Measurements from ENCODE around the gene RPF1.
"Not testable (repeated sequence)": the region's sequence is repeated elsewhere in the genome, so short reads cannot be mapped to it uniquely, and the experiment has no call there.

Gene RPF1

DNA sequence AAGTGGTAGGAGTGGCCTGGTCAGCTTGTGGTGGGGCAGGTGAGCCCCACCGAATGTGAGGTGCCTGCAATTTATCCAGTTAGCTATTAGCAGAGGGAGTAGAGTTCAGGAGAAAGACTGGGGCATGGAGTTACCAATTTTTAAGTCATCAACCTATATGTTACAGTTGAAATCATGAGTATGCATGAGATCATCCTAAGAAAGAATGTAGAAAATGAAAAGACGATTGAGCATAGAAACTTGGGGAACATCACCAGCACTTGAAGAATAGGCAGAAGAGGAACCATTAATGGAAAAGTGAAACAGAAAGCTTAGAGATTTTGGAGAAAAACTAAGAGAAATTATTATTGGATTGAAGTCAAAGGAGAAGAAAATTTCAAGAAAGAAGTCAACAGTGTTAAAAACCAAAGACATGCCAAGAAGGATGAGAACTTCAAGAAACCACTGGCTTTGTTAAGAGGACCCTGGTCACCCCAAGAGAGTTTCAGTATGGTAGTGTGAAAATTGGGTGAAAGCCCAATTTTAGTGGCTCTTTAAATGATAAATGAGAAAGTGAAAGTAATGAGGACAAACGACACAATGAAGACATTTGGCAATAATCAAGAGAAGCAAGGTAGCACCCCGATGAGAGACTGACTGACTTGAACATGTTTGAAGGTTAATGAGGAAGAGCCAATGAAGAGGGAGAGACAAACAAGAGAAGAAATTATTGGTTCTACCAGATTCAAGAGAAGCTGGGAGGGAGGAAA, 44.1 kb upstream of the RPF1 start:
- no peaks in the 10 kb centered on the region for H3K9me3 ChIP-seq (ENCODE audit: severe bottlenecking)
- no peak overlapping the region for H3K27ac ChIP-seq
- H3K36me3 ChIP-seq = no peaks in the 10 kb centered on the region
- TF ChIP-seq, protein P1, sequence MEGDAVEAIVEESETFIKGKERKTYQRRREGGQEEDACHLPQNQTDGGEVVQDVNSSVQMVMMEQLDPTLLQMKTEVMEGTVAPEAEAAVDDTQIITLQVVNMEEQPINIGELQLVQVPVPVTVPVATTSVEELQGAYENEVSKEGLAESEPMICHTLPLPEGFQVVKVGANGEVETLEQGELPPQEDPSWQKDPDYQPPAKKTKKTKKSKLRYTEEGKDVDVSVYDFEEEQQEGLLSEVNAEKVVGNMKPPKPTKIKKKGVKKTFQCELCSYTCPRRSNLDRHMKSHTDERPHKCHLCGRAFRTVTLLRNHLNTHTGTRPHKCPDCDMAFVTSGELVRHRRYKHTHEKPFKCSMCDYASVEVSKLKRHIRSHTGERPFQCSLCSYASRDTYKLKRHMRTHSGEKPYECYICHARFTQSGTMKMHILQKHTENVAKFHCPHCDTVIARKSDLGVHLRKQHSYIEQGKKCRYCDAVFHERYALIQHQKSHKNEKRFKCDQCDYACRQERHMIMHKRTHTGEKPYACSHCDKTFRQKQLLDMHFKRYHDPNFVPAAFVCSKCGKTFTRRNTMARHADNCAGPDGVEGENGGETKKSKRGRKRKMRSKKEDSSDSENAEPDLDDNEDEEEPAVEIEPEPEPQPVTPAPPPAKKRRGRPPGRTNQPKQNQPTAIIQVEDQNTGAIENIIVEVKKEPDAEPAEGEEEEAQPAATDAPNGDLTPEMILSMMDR (IDR thresholded peaks at IDR 0.05; ENCODE audit: low read depth, low read length) = no peak
- H3K4me3 ChIP-seq (ENCODE audit: low read depth, low read length) = no peak overlapping the region
- no peak for DNase-seq
- no peaks in the 10 kb centered on the region for H3K27me3 ChIP-seq (ENCODE audit: insufficient read depth, low read depth, severe bottlenecking)

DNA sequence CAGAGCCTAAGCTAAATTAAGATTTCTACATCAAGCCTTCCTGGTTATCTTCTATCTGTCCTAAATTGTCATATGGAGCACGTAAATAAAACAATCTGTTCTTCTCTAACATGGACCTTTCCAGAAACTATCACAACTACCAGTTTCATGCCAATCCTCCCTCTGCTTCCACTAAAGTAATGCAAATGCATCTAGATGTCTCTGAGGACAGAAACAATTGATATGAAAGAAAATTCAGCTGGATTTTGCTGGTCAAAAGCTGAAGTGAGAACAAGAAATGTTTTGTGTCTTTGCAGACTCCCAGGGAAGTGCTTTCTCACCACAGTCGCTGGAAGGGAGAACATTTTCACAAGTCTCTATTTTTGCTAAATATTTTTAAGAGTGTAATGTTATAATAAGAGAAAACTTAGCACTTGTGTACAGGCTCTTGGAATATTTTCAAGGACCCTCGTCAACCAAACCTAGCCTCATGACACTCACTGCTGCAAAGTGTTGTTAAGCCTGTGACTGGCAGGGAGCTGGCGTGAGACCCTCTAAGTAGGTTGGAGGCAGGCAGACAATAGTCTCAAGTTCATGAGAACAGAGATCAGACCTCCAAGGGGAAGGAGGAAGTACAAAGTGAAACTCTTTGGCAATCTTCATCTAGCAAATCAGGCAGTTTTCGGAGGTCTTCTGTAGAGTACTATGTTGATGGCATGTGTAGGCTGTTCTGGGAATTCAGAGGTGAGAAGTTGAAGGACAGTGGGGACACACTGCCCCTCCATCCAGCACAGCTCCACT, 42.0 kb upstream of the RPF1 start:
- TF ChIP-seq, protein P1 (IDR thresholded peaks at IDR 0.05; ENCODE audit: low read depth, low read length) = no peak
- Histone ChIP-seq H3K27me3 (ENCODE audit: insufficient read depth, low read depth, severe bottlenecking) (no peaks in the 10 kb centered on the region), H3K36me3 (no peaks in the 10 kb centered on the region), H3K27ac (no peak overlapping the region), H3K9me3 (ENCODE audit: severe bottlenecking) (no peaks in the 10 kb centered on the region), H3K4me3 (ENCODE audit: low read depth, low read length) (no peak overlapping the region)
- no peak for DNase-seq

DNA sequence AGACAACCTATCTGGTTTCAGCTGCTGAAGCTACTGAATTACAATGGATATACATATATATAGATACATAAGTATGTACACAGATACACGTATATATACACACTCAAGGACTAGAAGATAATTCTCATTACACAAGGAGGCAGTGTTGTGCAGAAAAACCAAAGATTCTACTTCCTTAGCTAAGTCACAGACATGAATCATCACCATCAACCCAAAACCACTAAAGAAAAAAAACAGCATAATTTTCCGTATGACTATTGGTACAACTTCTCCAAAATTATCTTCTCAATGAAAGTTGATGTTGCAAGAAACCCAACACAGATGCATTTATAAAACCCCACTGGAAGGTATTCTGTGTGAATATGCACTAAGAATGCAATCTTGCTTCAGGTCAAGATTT, 36.8 kb upstream of the RPF1 start:
- DNase-seq = no peak
- Histone ChIP-seq H3K9me3 (ENCODE audit: severe bottlenecking) (no peaks in the 10 kb centered on the region), H3K36me3 (no peaks in the 10 kb centered on the region), H3K27ac (no peak overlapping the region), H3K27me3 (ENCODE audit: insufficient read depth, low read depth, severe bottlenecking) (no peaks in the 10 kb centered on the region), H3K4me3 (ENCODE audit: low read depth, low read length) (no peak overlapping the region)
- TF ChIP-seq, protein P1 (IDR thresholded peaks at IDR 0.05; ENCODE audit: low read depth, low read length) = no peak

DNA sequence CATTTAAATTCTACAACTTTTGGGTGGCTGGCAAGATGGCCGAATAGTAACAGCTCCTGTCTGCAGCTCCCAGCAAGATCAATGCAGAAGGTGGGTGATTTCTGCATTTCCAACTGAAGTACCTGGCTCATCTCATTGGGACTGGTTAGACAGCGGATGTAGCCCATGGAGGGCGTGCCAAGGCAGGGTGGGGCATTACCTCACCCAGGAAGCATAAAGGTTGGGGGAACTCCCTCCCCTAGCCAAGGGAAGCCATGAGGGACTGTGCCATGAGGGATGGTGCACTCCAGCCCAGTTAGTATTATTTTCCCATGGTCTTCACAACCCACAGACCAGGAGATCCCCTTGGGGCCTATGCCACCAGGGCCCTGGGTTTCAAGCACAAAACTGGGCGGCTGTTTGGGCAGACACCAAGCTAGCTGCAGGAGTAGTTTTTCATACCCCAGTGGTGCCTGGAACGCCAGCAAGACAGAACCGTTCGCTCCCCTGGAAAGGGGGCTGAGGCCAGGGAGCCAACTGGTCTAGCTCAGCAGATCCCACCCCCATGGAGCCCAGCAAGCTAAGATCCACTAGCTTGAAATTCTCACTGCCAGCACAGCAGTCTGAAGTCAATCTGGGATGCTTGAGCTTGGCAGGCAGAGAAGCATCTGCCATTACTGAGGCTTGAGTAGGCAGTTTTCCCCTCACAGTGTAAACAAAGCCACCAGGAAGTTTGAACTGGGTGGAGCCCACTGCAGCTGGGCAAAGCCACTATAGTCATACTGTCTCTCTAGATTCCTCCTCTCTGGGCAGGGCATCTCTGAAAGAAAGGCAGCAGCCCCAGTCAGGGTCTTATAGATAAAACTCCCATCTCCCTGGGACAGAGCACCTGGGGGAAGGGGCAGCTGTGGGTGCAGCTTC, 36.1 kb upstream of the RPF1 start:
- H3K27me3 ChIP-seq (ENCODE audit: insufficient read depth, low read depth, severe bottlenecking); H3K4me3 ChIP-seq (ENCODE audit: low read depth, low read length); H3K9me3 ChIP-seq (ENCODE audit: severe bottlenecking); H3K36me3 ChIP-seq; H3K27ac ChIP-seq; DNase-seq: not testable (repeated sequence)

DNA sequence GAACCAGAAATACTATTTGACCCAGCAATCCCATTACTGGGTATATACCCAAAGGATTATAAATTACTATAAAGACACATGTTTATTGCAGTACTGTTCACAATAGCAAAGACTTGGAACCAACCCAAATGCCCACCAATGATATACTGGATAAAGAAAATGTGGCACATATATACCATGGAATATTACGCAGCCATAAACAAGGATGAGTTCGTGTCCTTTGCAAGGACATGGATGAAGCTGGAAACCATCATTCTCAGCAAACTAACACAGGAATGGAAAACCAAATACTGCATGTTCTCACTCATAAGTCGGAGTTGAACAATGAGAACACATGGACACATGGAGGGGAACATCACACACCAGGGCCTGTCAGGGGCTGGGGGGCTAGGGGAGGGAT, 30.4 kb upstream of the RPF1 start:
- not testable (repeated sequence) for H3K9me3 ChIP-seq (ENCODE audit: severe bottlenecking); H3K27ac ChIP-seq; H3K36me3 ChIP-seq; H3K27me3 ChIP-seq (ENCODE audit: insufficient read depth, low read depth, severe bottlenecking); H3K4me3 ChIP-seq (ENCODE audit: low read depth, low read length); DNase-seq

DNA sequence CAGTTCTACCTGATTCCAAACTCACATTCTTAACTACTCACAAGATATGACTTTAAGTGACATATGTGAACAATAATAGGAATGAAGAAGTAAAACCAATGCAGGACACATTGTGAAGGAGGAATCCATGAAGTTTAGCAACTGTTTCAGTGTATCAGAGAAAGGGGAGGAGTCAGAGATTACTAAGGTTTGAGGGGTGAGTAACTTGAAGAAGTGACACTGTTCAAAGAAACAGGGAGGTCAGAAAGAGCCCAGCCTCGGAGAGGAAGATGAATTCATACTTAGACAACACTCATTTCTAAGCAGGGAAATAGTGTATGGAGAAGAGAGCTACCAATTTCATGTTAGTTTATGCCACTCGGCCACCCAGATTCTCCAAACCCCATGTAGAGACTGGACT, 28.2 kb upstream of the RPF1 start:
- Histone ChIP-seq H3K27ac (no peak overlapping the region), H3K36me3 (no peaks in the 10 kb centered on the region), H3K9me3 (ENCODE audit: severe bottlenecking) (no peaks in the 10 kb centered on the region), H3K27me3 (ENCODE audit: insufficient read depth, low read depth, severe bottlenecking) (no peaks in the 10 kb centered on the region), H3K4me3 (ENCODE audit: low read depth, low read length) (no peak overlapping the region)
- TF ChIP-seq, protein P1 (IDR thresholded peaks at IDR 0.05; ENCODE audit: low read depth, low read length) = no peak
- no peak for DNase-seq

All from WERI-Rb-1 (cell line).